Uterus (tissue), 4 donors: Measurements from ENCODE around the gene PRPF38A. TPM values are rescaled to one million over a fixed set of nuclear protein-coding genes. Genes with fewer than 3 reads are reported as not detected.

Experiments
- DNase-seq, 2 donors: peaks; one replicate each; pipeline ENCODE4 v3.0.0-alpha.2; 2019 to 2020
- H3K27ac ChIP-seq, 2 donors: fragments of 200-600 bp; sonication (generic); 1 replicate in 1 of 2; 2 replicates in 1 of 2; pipeline ENCODE4 v1.5.1; 2016 to 2018
- H3K27me3 ChIP-seq, 2 donors: fragments of 200-600 bp; sonication (generic); one replicate each; pipeline ENCODE4 v1.5.1; 2018 to 2019; ENCODE audit warnings: control low read depth in 1 of 2
- H3K36me3 ChIP-seq, 2 donors: fragments of 200-600 bp; sonication (generic); one replicate each; pipeline ENCODE4 v1.5.1; 2019; ENCODE audit warnings: control low read depth in 1 of 2
- H3K4me1 ChIP-seq, 2 donors: fragments of 200-600 bp; sonication (generic); one replicate each; pipeline ENCODE4 v1.5.1; 2018 to 2019; ENCODE audit warnings: control low read depth in 1 of 2
- H3K4me3 ChIP-seq, 2 donors: fragments of 200-600 bp; sonication (generic); 1 replicate in 1 of 2; 2 replicates in 1 of 2; pipeline ENCODE4 v1.5.1; 2018 to 2019; ENCODE audit warnings: mild to moderate bottlenecking in 1 of 2
- H3K9me3 ChIP-seq, 2 donors: fragments of 200-600 bp; sonication (generic); one replicate each; pipeline ENCODE4 v1.5.1; 2019; ENCODE audit warnings: control low read depth in 1 of 2
- POLR2A ChIP-seq, 2 donors: fragments of 450-650 bp; IDR thresholded peaks; one replicate each; pipeline ENCODE4 v1.6.1; 2016; ENCODE audit warnings: antibody characterized with exemption in 2 of 2, mild to moderate bottlenecking in 1 of 2, moderate library complexity in 1 of 2
- intact Hi-C: fragments of 100-400 bp; cut with DNase I; formaldehyde crosslinking; loops from one replicate; pipeline ENCODE4 v1.15.1; 2023; ENCODE audit warnings: low total_unique reads
- total RNA-seq, 4 donors: library from RNA; depleted of rRNA in 3 of 4; stranded (reverse); fragments of >200 nt in 3 of 4; gene quantifications; one replicate each; pipeline versions ENCODE4 v1.1.0 to v1.2.4, GENCODE V29; 2014 to 2023
- TF ChIP-seq, protein P1 (sequence below), 4 experiments: fragments of 200-600 bp in 2 of 4; fragments of 450-650 bp in 2 of 4; sonication (generic) in 2 of 4; IDR thresholded peaks; one replicate each; pipeline ENCODE4 v1.5.1; 2016 to 2019; ENCODE audit warnings: antibody characterized with exemption in 4 of 4, mild to moderate bottlenecking in 2 of 4, moderate library complexity in 1 of 4
- donor health status: DM: yes; HTN: yes; CAD: no.

Gene PRPF38A
- total RNA-seq, 4 donors from 2014 or later: 4.6 to 58.2 (median 30.7) TPM

DNA sequence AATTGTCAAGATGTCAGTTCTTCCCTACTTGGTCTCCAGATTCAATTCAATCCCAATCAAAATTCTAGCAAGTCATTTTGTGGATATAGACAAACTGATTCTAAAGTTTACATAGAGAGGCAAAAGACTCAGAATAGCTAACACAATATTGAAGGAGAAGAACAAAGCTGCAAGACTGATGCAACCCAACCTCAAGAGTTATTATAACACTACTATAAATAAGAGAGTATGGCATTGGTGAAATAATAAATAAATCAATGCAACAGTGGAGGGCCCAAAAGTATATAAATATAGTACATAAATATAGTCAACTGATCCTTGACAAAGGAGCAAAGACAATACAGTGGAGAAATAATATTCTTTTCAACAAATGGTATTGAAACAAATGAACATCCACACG, 49.7 kb downstream of the PRPF38A start:
- Histone ChIP-seq H3K9me3 (no peaks in the 10 kb centered on the region), H3K27me3 (no peaks in the 10 kb centered on the region), H3K36me3 (no peaks in the 10 kb centered on the region), H3K27ac (no peak overlapping the region), H3K4me1 (no peaks in the 10 kb centered on the region), H3K4me3 (no peak overlapping the region)
- intact Hi-C loops: no loop called here
- TF ChIP-seq, protein P1, sequence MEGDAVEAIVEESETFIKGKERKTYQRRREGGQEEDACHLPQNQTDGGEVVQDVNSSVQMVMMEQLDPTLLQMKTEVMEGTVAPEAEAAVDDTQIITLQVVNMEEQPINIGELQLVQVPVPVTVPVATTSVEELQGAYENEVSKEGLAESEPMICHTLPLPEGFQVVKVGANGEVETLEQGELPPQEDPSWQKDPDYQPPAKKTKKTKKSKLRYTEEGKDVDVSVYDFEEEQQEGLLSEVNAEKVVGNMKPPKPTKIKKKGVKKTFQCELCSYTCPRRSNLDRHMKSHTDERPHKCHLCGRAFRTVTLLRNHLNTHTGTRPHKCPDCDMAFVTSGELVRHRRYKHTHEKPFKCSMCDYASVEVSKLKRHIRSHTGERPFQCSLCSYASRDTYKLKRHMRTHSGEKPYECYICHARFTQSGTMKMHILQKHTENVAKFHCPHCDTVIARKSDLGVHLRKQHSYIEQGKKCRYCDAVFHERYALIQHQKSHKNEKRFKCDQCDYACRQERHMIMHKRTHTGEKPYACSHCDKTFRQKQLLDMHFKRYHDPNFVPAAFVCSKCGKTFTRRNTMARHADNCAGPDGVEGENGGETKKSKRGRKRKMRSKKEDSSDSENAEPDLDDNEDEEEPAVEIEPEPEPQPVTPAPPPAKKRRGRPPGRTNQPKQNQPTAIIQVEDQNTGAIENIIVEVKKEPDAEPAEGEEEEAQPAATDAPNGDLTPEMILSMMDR (IDR thresholded peaks at IDR 0.05): no peak
- TF ChIP-seq POLR2A (IDR thresholded peaks at IDR 0.05): no peak
- no peak for DNase-seq

DNA sequence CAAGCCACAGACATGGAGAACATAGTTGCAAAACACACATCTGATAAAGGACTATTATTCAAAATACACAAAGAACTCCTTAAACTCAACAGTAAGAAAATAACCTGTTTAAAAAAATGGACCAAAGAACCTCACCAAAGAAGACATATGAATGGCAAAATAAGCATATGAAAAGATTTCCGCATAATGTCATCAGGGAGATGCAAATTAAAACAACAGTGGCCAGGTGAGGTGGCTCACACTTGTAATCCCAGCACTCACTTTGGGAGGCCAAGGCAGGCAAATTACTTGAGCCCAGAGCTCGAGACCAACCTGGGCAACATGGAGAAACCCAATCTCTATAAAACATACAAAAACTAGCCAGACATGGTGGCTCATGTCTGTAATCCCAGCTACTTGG, 50.4 kb downstream of the PRPF38A start:
- Histone ChIP-seq H3K4me1 (no peaks in the 10 kb centered on the region), H3K9me3 (no peaks in the 10 kb centered on the region), H3K27ac (no peak overlapping the region), H3K27me3 (no peaks in the 10 kb centered on the region), H3K4me3 (no peak overlapping the region), H3K36me3 (no peaks in the 10 kb centered on the region)
- intact Hi-C loops: no loop called here
- no peak for DNase-seq
- TF ChIP-seq POLR2A (IDR thresholded peaks at IDR 0.05): no peak
- TF ChIP-seq, protein P1 (IDR thresholded peaks at IDR 0.05): no peak

DNA sequence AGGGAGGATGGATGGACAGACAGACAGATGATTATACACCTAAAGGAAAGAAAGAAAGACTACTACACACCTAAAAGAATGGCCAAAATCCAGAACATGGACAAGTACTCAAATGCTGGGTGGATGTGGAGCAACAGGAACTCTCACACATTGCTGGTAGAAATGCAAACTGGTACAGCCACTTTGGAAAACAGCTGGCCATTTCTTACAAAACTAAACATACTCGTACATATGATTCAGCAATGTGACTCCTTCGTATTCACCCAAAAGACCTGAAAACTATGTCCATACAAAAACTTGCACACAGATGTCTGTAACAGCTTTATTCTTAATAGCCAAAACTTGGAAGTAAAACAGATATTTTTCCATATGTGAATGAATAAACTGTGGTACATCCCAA, 51.3 kb downstream of the PRPF38A start:
- TF ChIP-seq POLR2A (IDR thresholded peaks at IDR 0.05): no peak
- TF ChIP-seq, protein P1 (IDR thresholded peaks at IDR 0.05): no peak
- no peak overlapping the region for H3K27ac ChIP-seq
- H3K4me1 ChIP-seq: no peaks in the 10 kb centered on the region
- intact Hi-C loops: no loop called here
- H3K36me3 ChIP-seq: no peaks in the 10 kb centered on the region
- H3K4me3 ChIP-seq: no peak overlapping the region
- no peak for DNase-seq
- H3K9me3 ChIP-seq: no peaks in the 10 kb centered on the region
- H3K27me3 ChIP-seq: no peaks in the 10 kb centered on the region

- H3K36me3 ChIP-seq: no peaks in the 10 kb centered on the region
- no peaks in the 10 kb centered on the region for H3K4me1 ChIP-seq
- no peak overlapping the region for H3K27ac ChIP-seq
- no peak for TF ChIP-seq POLR2A (IDR thresholded peaks at IDR 0.05)
- TF ChIP-seq, protein P1 (IDR thresholded peaks at IDR 0.05): no peak
- no peak for DNase-seq
- intact Hi-C loops: no loop called here
- H3K9me3 ChIP-seq: no peaks in the 10 kb centered on the region
- no peak overlapping the region for H3K4me3 ChIP-seq
- no peaks in the 10 kb centered on the region for H3K27me3 ChIP-seq
Measured at GRCh38 chr1:52460694-52461093, 56.3 kb downstream of the PRPF38A start.

DNA sequence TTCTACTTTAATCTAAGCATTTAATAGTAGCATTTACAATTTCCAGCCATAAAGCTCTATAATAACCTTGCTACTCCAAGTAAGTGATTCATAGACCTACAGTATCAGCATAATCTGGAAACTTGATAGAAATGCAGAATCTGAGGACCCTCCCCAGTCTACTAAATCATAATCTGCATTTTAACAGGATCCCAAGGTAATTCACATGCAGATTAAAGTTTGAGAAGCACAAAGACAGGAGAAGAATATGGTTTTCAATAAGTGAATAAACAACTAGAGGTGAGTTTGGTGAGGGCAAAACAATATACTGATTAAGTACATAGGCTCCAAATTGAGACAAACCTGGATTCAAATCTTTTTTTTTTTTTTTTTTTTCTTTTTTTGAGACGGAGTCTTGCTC, 57.4 kb downstream of the PRPF38A start:
- H3K36me3 ChIP-seq: no peaks in the 10 kb centered on the region
- H3K27me3 ChIP-seq: no peaks in the 10 kb centered on the region
- no peaks in the 10 kb centered on the region for H3K4me1 ChIP-seq
- DNase-seq: no peak
- H3K9me3 ChIP-seq: no peaks in the 10 kb centered on the region
- no peak overlapping the region for H3K4me3 ChIP-seq
- no peak overlapping the region for H3K27ac ChIP-seq
- intact Hi-C loops: no loop called here
- no peak for TF ChIP-seq POLR2A (IDR thresholded peaks at IDR 0.05)
- TF ChIP-seq, protein P1 (IDR thresholded peaks at IDR 0.05): no peak
